Stimulated activated CD8-positive, alpha-beta memory T cell treated with anti-CD3 and anti-CD28 coated beads, Interleukin-12 subunit alpha, Interleukin-12 subunit beta, amount 100 ng/mL, for 1 hour (primary cell): ENCODE results near the gene CRELD2.

ENCODE experiments used
- DNase-seq: peaks from one replicate; pipeline ENCODE4 v3.0.0-alpha.2; 2020; ENCODE audit warnings: low read depth

CRELD2 gene

GRCh38 chr22:49957826-49958365 is 39.5 kb downstream of the CRELD2 start:
- no peak for DNase-seq

GRCh38 chr22:49958366-49958921 is 40.0 kb downstream of the CRELD2 start:
- DNase-seq, result no peak

GRCh38 chr22:49958931-49959781 is 40.7 kb downstream of the CRELD2 start:
- DNase-seq, result no peak

DNA sequence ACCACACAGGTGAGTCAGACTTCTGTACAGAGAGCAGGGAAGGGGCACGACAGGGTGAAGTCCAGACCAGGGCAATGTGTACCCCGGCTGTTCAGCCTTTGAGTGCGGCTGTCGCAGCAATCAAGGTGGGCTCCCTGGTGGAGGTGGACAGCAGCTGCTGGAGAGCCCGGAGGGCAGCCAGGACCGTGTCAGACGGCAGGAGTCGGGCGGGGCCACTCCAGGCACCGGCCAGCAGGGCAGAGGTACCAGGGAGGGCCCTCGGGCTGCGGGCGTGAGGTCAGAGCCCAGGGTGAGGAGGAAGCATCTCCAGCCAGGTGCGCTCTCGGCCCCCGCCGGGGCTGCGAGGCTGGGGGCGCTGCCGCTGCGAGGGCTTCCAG is 41.3 kb downstream of the CRELD2 start:
- no peak for DNase-seq

- DNase-seq, result peak; percentile 87
Observed at GRCh38 chr22:49960159-49961004, 41.9 kb downstream of the CRELD2 start, which contains the start of gene PIM3. Gene PIM3 (plus strand): TSS chr22:49960772. CDS start chr22:49960948, 176 bp downstream.

DNA sequence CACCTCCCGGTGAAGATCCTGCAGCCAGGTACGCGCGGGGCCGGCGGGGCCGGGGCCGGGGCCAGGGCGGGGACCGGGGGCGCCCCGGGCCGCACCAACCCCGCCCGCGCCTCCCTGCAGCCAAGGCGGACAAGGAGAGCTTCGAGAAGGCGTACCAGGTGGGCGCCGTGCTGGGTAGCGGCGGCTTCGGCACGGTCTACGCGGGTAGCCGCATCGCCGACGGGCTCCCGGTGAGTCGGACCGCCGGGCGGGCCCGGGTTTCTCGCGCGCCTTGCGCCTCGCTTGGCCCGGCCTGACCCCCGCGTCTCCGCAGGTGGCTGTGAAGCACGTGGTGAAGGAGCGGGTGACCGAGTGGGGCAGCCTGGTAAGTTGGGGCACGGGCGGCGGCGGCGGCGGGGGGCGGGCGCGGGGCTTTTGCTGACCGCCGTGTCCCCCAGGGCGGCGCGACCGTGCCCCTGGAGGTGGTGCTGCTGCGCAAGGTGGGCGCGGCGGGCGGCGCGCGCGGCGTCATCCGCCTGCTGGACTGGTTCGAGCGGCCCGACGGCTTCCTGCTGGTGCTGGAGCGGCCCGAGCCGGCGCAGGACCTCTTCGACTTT is 42.7 kb downstream of the CRELD2 start:
- no peak for DNase-seq

DNA sequence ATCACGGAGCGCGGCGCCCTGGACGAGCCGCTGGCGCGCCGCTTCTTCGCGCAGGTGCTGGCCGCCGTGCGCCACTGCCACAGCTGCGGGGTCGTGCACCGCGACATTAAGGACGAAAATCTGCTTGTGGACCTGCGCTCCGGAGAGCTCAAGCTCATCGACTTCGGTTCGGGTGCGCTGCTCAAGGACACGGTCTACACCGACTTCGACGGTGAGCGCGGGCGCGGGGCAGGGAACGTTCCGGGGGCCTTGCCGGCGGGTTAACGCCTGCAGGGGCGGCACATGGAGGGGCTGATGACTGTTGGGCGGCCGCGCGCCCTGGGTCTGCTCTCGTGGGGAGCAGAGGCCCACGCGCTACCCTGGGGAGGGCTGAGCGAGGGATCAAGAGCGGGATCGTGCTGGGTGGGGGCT is 43.2 kb downstream of the CRELD2 start:
- DNase-seq, result no peak

- DNase-seq, result peak; percentile 68
Observed at GRCh38 chr22:49962012-49962750, 43.7 kb downstream of the CRELD2 start.

- DNase-seq, result no peak
Observed at GRCh38 chr22:49962751-49963646, 44.6 kb downstream of the CRELD2 start.

DNA sequence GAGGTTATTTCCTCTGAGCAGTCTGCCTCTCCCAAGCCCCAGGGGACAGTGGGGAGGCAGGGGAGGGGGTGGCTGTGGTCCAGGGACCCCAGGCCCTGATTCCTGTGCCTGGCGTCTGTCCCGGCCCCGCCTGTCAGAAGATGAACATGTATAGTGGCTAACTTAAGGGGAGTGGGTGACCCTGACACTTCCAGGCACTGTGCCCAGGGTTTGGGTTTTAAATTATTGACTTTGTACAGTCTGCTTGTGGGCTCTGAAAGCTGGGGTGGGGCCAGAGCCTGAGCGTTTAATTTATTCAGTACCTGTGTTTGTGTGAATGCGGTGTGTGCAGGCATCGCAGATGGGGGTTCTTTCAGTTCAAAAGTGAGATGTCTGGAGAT is 45.2 kb downstream of the CRELD2 start:
- no peak for DNase-seq

- DNase-seq, result no peak
Observed at GRCh38 chr22:49964136-49965090, 46.0 kb downstream of the CRELD2 start.

DNA sequence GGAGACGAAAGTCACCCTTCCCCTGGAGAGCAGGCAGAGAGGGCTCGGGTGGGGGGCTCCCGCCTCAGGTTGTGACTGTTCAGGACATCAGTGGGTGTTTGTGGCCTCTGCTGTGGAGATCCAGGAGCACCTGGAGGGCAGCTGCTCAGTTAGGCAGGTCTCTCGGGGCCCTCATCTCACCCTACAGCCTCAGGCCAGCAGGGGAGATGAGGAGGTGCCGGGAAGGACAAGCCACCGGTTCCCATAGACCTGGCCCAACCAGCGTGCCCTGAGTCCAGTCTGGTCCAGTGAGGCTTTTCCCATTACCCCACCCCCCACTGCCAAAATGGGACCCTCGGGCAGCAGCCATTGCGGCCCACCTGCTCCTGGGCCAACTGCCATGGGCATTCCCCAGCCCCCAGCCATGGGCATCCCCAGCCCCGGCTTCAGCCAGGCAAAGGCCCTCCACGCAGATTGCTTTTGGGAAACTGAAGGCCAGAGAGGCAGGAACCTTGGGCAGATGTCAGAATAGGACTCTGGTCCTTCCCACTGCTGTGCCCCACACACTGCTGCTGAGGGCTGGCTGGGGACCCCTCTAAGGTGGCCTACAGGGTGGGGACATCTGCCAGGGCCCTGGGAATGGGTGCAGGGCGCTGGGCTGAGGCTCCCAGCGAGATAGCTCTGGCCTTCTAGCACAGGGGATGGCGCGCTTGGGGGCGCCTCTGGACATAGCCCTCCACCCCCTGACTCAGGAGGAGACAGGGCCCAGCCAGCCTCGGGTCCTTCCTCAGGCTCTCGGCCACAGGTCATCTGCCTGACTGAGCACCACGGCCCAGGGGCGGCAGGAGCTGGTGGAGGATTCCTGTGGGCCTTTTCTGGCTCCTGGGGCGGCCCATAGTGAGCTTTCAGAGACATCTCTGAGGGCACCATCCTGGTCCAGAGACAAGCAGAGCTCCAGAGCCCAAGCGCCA is 46.9 kb downstream of the CRELD2 start:
- DNase-seq, result no peak

DNA sequence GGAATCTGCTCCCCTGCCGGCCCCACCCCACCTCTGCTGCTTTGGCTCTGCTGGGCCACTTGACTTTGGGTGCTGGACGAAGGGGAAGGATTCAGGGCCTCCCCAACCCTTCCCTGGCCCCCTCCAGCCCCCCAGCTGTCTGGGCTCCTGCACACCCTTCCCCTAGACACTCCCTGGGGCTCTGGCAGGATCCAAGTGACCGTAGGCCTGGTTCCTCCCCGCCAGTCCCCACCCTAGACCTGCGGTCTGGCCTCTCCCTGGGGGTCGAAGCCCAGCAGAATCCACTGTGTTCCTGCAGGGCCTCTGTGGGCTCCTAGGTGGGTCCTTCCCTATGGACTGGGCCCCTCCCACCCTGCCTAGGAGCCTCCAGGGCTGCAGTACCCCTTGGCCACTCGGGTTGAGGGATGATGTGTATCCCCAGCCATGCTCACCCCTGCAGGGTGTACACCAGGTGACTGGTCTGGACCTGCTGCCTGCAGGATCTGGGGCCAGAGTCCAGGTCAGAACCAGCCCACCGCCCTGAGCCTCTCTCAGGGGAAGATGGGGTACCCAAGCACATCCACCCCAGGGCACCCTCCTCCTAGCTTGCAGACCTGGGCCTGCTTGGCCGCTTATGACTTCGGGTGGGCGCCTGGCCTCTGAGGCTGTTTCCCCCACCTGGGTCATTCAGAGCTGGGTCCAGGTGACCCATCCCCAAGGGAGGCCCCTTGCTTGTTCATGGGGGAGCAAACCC is 47.8 kb downstream of the CRELD2 start:
- no peak for DNase-seq

GRCh38 chr22:49966774-49967705 is 48.6 kb downstream of the CRELD2 start:
- no peak for DNase-seq

DNA sequence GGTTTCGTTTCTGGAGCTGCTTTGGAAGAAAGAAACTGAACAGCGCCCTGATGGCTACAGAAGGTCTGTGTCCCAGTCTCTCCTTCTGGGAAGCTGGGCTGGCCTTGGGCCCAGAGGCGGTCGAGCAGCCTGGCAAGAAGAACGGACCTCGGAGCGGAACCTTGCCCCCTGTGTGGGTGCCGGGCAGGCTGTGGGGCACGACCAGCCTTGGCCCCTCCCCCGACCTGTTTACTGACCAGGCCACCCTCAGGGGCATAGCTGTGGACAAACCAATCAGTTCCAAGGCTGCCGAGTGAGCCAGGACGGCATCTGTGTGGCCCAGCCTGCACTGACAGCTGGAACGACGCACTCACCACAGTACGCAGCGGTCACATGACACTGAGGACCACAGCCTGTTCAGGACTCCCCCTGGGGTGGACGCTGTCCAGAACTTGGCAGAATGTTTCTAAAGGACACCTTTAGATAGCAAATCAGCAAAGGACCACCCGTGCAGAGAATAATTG is 49.3 kb downstream of the CRELD2 start:
- DNase-seq, result no peak

- no peak for DNase-seq
Observed at GRCh38 chr22:49968313-49968830, 49.9 kb downstream of the CRELD2 start.
